HG03520 (cell line): ENCODE results near the gene LMF1.
"Not testable (repeated sequence)": the region's sequence is repeated elsewhere in the genome, so short reads cannot be mapped to it uniquely, and the experiment has no call there.

Experiments
- ATAC-seq: cut with Tn5 transposase; IDR thresholded peaks from one replicate; pipeline ENCODE4 v1.9.1; 2021; ENCODE audit warnings: mild to moderate bottlenecking, moderate library complexity; ENCODE audit not compliant: unreplicated experiment

Gene LMF1

DNA sequence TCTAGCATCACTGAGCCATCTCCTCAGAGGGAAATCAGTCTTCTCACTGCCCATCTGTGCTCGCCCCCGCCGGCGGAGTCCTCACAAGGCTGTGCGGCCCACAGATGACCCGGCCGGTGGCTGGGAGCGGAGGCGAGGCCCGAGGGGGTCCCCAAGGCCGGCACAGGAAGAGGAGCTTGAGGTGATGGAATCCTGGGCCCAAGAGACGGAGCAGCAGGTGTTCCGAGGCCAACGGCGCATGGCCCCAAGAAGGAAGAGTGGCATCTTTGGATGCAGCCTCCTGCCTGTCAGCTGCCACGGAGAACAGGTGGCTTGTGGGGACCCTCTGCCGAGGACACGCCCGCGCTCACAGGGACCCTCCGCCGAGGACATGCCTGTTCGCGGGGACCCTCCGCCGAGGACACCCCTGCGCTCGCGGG, 97.5 kb downstream of the LMF1 start:
- ATAC-seq, result no peak

DNA sequence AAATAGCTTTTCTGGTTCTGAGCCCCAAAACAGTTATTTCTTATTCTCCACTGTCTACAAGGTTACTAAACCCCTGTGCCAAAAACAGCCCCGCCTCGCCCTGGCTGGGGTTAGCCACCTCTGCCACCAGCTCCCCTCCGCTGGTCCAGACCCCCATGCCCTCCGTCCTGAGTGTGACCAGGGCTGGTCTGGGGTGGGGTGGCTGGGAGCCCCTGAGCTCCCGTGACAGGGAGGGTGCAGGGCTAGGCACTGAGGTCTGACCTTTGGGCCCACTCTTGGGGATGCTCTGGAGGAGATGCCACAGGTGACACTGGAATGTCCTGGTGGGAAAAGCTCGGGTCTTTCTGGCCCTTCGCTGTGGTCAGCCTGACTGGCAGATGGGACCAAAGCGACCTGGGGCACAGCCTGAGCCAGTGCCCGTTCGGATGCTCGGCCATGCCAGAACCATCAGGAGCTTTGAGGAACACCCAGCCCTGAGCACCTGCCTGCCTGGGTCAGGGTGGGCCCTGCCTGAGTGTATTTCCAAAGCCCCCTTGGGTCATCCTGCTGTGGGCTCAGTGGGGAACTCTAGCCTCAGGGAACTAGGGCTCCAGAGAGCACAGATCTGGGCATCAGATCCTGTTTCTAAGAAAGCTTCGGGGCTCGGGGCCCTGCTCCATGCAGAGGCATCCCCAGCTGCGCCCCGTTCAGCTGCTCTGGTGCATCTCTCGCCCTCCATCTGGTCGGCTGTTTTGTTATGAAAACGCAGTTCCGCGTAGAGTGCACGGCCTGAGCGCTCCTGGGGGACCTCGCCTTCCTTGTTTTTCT, 98.1 kb downstream of the LMF1 start:
- ATAC-seq, result no peak

DNA sequence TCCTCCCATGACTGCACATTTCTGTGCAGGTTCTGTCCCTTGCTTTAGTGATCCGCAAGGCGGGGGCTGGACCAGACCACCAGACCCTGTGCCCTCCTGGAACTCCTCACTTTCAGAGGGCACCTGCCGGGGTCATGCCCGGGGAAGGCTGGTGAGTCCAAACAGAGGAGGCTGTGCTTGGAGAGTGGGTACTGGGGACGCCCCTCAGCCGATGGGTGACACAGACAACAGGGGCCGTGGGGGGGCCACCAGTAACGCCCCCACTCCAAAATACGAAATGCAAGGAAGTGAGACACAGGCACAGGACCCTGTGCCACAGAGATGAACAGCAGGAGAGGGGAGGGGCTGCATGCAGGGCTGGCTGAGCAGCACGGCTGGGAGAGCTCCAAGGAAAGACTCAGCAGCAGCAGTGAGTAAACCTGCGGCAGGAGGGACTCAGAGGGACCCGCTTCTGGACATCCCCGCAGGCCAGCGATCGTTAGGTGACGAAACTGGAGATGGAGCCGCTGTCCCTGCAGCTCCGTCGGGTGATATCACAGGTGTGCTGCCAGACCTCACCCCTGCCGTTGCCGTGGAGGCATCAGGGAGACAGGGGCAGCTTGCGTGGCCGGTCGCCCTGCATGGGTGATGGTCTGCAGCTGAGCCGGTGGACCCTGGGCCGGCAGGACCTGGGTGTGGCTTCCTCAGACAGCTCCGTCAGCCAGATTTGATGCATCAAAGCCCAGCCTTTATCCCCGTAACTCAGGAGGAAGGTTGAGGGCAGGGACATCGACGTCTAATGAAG, 99.0 kb downstream of the LMF1 start:
- no peak for ATAC-seq

DNA sequence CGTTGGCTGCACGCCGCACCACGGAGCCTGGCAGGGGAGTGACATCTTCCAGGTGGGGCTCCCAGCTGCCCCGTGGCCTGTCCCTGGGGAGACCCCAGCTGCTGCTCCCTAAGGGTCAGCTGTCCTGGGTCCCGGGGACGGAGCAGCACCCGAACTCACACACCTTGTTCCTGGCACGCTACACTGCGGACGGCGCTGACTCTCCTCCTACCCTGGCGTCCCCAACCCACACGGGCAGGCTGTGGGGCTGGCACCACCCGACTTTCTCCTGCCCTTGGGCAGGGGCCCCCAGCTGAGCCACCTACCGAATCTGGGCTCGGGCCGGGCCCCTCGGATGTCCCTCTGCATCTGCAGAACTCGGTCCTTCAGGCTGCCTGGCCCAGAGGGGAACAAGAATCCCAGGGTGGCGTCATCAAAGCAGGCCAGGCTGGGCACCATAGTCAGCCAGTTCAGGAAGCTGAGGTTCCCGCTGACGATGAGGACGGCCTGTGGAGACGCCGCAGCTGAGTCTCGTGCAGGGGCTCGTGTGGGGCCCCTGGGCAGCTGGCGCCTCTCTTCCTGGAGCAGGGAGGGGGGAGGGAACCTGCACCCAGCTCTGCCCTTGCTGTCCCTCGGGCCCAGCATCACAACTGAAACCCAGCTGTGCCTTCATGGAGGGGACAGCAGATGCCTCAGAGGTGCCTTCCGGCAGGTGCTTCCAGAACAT, 99.8 kb downstream of the LMF1 start:
- ATAC-seq, result no peak

DNA sequence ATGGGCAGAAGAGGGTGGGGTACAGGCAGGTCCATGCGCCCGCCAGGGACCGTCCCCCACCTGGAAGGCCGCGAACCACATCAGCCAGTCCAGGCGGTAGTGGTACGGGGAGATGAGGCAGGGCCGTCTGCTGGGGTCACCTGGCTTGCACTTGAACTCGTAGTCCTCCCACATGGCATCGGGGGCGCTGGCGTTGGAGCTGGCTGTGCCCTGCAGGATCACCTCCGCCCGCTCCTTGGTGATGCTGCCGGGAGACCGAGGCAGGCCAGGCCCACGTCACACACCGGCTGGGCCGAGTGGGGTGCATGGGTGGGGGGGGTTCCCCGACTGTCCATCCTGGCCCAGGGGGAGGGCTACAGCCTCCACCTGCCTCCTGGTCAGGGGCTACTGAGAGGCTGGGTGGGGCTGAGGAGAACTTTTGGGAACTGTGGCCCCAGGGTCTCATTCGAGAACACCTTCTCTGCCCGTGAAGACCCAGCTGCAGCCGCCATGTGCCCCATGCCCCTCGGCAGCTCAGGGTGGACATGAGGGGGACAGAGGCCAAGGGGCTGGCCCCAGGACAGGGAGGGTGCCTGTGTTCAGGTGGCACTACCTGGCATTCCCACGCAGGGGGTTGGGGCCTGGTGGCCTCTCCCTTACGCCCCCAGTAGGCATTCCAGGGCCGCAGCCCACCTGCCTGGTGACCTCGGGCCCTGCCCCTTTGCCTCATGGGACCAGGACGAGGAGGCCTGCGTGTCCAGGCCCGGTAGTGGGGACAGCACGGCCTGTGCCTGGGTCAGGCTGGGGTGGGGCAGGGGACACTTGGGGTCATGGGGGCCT, 100.8 kb downstream of the LMF1 start:
- no peak for ATAC-seq

DNA sequence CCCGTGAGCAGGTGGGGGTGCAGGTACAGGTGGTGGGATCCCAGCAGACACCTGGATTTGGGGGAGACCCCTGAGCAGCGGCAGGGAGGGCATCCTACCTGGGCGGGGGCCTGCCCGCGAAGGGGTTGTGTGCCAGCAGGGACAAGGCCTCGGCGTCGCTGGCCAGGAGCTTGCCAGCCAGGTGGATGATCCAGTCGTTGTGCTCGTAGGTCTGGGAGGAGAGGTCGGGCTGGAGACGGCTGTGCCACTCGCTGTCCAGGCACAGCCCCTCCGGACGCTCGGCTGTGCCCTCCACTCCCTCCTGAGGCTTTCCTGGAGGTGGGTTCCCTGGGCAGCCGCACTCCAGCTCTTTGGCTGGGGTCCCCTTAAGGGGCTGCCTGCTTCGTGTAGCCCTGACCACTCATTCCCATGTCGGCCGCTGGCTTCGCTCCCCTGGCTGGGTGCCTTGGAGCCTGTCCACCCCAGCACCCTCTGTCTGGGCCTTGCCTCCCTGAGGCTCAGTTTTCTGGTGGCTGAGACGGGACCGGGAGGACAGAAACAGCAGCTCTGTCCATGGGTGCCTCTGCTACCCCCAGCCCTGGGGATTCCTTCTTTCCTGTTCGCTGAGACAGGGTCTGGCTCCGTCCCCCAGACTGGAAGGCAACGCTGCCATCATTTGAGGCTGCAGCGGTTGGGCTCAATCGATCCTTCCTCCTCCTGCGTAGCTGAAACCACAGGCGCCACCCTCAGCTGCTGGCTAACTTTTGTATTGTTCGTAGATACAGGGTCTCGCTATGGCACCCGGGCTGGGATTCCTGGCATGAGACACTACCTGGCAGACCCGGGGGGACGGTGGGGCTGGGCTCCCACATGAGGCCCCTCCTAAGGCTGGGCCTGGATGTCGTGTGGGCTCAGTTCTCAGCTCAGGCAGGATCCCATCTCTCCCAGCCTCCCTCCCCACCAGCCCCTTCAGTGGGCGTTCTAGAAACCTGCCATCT, 101.7 kb downstream of the LMF1 start:
- ATAC-seq, result no peak

DNA sequence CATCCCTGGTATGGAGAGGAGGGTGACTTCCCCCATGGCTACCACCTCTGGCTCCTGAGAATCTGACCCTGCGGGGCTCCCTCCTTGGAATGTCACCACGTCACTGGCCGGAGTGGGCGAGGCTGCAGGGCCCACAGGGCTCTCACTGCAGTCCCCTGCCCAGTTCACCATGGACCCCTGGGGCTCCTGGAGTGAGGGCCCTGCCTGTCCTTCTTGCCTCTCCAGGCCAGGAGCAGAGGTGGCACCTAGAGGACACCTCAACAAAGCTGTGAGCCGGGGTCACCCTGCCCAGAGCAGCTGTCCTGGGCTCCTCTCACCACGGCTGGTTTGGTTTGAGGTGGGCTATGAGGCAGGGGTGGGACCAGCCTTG, 102.4 kb downstream of the LMF1 start:
- ATAC-seq, result no peak

DNA sequence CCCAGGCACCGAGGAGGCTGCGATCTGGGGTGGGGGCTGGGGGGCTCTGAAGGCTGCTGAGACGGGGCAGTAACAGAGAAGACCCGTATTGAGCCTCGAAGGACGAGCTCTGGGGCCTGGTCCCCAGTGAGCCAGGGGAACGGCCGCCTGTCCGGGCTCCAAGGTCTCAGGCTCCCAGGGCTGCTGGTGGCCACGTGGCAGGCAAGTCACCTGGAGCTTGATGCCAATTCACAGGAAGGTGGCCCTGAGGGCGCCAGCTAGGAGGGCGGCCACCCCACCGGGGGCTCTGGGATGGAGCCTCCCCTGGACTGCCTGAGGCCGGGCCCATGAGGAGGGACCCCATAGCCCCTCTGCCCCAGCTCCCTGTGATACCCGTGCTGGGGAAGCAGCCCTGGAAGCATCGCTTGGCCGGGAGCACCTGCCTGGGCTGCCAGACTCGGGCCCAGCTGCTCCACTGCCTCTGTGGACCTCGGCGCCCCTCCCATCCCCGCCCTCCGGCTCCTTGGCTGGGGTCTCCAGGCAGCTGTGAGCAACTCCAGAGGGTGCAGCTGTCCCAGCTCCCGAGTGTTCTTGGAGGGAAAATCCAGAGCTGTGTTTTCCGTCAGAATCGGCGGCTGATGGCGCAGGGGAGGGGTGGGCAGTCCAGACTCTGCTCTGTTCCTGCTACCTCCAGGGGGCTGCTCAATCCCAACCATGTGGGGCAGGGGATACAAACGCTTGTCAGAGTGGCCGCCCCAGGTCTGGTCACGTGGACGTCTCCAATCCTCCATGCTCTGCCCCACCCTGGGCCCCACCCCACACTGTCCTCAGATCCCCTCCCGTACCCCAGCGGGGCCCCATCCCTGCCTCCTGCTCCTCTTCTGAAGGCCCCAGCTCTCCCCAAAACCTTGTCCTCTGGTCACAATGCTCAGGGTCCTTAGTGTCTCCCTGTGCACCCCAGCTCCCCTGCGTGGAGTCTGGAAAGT, 103.1 kb downstream of the LMF1 start:
- no peak for ATAC-seq

DNA sequence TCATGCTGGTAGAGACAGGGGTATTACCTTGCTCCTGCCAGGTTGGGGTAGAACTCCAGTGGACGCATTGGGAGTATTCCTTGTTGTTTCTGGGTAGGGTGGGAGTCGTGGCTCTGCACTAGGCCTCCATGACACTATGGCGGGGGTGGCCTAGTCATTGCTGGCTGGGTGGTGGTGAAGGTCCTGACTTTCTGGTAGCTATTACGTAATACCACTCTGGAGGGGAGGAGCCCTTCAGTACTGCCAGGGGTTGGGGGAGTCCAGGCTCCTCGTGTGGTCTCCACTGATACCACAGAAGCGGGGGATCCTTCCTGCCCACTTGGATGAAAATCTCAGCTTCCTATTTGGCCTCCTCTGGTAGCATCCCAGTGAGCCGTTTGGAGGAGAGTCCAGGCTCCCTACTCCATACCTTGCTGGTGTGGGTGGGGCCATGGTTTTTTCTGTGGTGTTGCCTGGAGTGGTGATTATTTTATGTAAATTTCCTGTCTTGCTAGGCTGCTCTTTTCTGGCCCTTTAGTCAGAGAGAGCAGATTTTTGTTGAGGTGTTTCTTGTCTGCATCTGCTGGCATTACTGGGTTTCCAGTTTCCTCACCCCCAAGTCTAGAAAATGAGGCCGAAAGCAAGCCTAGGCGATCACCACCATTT, 104.4 kb downstream of the LMF1 start:
- ATAC-seq, result no peak

DNA sequence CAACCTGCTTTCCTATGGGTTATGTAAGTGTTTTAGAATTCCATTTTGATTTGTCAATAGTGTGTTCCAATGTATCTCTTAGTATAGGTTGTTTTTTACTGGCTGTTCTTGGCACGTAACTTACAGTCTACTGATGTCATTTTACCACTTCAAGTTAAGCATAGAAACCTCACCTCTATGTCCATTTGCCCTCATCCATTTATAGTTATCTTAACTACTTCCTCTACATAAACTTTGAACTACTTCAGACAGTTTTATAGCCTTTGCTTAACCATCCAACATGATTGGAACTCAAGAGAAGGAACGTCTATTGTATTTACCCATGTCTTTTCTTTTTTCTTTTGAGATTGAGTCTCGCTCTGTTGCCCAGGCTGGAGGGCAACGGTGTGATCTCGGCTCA, 105.8 kb downstream of the LMF1 start:
- no peak for ATAC-seq

DNA sequence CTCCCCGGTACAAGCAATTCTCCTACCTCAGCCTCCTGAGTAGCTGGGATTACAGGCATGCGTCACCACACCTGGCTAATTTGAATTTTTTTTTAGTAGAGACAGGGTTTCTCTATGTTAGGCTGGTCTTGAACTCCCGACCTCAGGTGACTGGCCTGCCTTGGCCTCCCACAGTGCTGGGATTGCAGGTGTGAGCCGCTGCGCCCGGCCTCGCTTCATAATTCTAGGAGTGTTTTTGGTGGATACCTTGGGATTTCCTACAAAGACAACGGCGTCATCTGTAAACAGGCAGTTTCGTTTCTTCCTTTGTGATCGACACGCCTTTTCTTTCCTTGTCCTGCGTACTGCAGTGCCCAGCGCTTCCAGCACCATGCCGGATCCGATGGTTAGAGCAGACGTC, 109.3 kb downstream of the LMF1 start:
- no peak for ATAC-seq

DNA sequence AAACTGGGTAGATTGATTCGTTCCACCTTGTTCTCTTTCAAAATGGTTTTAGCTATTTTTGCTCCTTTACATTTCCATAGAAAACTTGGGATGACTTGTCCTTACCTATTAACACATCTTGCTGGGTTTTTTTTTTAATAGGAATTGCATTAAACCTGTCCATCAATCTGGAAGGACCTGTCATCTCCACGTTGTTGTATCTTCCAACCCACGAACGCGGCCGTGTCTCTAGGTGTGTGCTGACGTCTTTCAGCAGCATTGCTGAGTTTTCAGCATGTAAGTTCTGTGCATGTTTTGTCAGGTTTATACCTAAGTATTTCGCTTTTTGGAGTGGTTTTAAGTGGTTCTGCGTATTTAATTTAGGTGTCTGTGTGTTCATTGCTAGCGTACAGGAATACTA, 109.9 kb downstream of the LMF1 start:
- no peak for ATAC-seq

DNA sequence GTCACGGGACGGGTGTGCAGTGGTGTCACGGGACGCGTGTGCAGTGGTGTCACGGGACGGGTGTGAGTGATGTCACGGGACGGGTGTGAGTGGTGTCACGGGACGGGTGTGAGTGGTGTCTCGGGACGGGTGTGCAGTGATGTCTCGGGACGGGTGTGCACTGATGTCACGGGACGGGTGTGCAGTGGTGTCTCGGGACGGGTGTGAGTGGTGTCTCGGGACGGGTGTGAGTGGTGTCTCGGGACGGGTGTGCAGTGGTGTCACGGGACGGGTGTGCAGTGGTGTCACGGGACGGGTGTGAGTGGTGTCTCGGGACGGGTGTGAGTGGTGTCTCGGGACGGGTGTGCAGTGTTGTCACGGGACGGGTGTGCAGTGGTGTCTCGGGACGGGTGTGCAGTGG, 111.8 kb downstream of the LMF1 start:
- ATAC-seq, result not testable (repeated sequence)

DNA sequence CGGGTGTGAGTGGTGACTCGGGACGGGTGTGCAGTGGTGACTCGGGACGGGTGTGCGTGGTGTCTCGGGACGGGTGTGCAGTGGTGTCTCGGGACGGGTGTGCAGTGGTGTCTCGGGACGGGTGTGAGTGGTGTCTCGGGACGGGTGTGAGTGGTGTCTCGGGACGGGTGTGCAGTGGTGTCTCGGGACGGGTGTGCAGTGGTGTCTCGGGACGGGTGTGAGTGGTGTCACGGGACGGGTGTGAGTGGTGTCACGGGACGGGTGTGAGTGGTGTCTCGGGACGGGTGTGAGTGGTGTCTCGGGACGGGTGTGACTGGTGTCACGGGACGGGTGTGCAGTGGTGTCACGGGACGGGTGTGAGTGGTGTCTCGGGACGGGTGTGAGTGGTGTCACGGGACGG, 112.3 kb downstream of the LMF1 start:
- ATAC-seq, result not testable (repeated sequence)

DNA sequence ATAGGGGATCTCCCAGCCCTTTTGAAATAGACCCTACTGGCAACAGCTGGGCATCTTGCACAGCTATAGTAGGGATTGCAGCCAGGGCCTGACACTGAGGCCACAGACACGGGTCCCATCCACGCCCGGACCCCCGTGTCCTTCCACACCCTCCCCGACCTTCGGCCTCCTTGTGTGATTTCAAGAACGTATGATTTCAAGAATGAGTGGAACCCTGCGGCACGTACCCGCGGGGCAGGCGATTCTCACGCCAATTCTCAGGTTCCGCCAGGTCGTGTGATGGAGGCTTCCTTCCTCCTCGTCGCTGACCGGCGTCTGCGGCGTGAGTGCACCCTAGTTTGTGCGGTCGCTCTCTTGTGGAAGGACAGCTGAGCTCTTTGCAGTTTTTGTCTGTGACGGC, 114.0 kb downstream of the LMF1 start:
- no peak for ATAC-seq

DNA sequence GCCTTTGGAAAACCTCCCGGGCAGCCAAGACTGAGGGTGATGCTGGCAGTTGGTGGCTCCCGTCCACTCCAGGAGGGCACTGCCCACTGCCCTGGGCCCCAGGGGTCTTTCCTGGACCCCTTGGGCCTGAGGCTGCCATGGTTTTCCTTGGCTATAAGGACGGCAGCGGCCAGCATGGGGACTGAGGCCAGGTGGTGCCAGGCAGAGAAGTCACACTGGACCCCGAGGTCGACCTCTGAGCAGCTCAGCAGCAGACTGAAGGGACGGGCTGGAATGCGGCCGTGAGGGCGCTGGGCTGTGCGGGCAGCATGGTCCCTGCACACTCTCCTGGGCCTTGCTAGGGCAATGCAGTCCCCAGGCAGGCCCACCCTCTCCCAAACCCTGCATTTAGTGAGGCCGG, 114.7 kb downstream of the LMF1 start:
- no peak for ATAC-seq

DNA sequence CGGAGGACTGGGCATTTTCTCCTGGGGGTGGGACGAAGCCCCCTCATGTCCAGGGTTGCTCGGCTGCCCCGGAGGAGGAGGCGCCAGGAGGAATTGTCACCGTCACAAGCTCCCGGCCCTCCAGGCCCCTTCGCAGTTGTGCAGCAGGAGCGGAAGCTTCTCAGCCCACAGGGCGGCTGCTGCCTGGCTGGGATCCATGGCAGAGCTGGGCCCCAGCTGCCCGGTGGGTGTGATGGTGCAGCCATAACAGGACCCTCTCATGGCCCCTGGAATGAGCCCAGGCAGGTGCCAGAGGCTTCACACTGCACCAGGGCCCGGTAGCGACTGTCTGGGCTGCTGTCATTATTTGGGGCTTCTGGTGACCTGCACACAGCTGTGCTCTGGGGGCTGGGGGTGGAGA, 115.3 kb downstream of the LMF1 start:
- no peak for ATAC-seq

DNA sequence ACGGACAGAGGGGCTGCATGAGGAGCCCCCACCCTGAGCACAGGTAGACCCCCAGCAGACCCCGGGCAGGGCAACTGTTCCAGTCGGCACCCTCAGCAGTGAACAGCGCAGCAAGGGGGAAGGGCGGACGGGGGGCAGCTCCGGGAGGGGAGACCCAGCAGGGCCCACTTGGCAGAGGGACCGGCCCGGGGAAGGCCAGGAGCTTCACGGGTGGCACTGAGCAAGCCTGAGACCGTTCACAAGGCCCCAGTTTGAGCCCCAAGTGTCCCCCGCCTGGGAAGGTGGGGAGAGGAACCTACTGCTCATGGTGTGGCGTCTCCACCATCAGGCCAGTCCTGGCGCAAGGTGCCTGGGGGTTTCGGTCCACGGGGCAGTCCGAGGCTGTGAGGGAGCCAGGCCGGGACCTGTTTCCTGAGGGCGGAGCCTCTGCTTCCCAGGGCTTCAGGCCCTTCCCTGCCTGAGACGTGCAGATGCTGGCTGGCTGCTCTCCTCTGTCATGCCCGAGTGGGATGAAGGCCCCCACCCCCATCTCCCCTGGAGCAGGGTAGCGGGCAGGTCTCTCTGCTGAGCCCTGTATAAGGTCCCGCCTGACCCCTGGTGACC, 115.9 kb downstream of the LMF1 start:
- ATAC-seq, result no peak
